ENCODE data around the gene TMEM208. TPM values are rescaled to one million over a fixed set of nuclear protein-coding genes. Genes with fewer than 3 reads are reported as not detected.
A peak's percentile ranks its signal among the peaks of the same experiment; 100 is the strongest.

TMEM208 gene
- total and polyA plus RNA-seq, 2 of the 13 experiments (the other 11 are each of a cell fraction or from before 2014, with no cell fraction given), result 58.8 to 72.9 TPM

DNA sequence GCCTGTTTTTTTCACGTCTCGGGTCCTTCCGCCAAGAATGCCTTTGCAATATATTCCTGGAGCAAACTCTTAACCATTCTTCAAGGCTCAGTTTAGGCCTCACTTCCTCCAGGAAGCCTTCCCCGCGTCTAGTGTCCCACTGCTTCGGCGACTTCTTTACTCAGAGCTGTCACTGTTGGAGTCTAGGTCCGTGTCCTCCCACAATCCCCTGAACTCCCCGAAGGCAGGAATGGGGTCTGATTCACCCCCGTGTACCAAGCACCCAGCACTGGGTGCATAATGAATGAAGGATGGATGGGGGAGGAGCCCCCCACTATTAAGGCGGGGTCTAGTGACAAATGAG lies 43.7 kb upstream of the TMEM208 start (continued):
- TF ChIP-seq, protein P1, sequence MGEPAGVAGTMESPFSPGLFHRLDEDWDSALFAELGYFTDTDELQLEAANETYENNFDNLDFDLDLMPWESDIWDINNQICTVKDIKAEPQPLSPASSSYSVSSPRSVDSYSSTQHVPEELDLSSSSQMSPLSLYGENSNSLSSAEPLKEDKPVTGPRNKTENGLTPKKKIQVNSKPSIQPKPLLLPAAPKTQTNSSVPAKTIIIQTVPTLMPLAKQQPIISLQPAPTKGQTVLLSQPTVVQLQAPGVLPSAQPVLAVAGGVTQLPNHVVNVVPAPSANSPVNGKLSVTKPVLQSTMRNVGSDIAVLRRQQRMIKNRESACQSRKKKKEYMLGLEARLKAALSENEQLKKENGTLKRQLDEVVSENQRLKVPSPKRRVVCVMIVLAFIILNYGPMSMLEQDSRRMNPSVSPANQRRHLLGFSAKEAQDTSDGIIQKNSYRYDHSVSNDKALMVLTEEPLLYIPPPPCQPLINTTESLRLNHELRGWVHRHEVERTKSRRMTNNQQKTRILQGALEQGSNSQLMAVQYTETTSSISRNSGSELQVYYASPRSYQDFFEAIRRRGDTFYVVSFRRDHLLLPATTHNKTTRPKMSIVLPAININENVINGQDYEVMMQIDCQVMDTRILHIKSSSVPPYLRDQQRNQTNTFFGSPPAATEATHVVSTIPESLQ (CRISPR knock-in tag; conservative IDR thresholded peaks at IDR 0.05), result no peak
- TF ChIP-seq FOXP1 (IDR thresholded peaks at IDR 0.05) (no peak), FOXP1 (CRISPR knock-in tag; IDR thresholded peaks at IDR 0.05) (no peak), MTA3 (CRISPR knock-in tag; IDR thresholded peaks at IDR 0.05) (no peak), PHF5A (CRISPR knock-in tag; IDR thresholded peaks at IDR 0.05; ENCODE audit: low read depth, unreplicated experiment) (no peak), PCBP1 (IDR thresholded peaks at IDR 0.05; ENCODE audit: borderline replicate concordance, low read depth, low read length) (no peak), MED13 (CRISPR knock-in tag; IDR thresholded peaks at IDR 0.05) (no peak), U2AF1 (optimal IDR thresholded peaks at IDR 0.05; ENCODE audit: low read depth, low read length) (peak; percentile 75), HNF4A (CRISPR knock-in tag; IDR thresholded peaks at IDR 0.05) (no peak), MED8 (CRISPR knock-in tag; IDR thresholded peaks at IDR 0.05; ENCODE audit: insufficient replicate concordance) (no peak), ZNF335 (CRISPR knock-in tag; IDR thresholded peaks at IDR 0.05) (no peak), CBX2 (IDR thresholded peaks at IDR 0.05; ENCODE audit: low read depth, low read length) (no peak), CBX2 (CRISPR knock-in tag; IDR thresholded peaks at IDR 0.05; ENCODE audit: low read depth) (no peak), HOXA5 (CRISPR knock-in tag; IDR thresholded peaks at IDR 0.05) (no peak), EED (CRISPR knock-in tag; IDR thresholded peaks at IDR 0.05) (peak; percentile 29; the same call in 1 of the 2 replicates), GABPB1 (CRISPR knock-in tag; IDR thresholded peaks at IDR 0.05) (no peak)
- TF ChIP-seq, protein P2, sequence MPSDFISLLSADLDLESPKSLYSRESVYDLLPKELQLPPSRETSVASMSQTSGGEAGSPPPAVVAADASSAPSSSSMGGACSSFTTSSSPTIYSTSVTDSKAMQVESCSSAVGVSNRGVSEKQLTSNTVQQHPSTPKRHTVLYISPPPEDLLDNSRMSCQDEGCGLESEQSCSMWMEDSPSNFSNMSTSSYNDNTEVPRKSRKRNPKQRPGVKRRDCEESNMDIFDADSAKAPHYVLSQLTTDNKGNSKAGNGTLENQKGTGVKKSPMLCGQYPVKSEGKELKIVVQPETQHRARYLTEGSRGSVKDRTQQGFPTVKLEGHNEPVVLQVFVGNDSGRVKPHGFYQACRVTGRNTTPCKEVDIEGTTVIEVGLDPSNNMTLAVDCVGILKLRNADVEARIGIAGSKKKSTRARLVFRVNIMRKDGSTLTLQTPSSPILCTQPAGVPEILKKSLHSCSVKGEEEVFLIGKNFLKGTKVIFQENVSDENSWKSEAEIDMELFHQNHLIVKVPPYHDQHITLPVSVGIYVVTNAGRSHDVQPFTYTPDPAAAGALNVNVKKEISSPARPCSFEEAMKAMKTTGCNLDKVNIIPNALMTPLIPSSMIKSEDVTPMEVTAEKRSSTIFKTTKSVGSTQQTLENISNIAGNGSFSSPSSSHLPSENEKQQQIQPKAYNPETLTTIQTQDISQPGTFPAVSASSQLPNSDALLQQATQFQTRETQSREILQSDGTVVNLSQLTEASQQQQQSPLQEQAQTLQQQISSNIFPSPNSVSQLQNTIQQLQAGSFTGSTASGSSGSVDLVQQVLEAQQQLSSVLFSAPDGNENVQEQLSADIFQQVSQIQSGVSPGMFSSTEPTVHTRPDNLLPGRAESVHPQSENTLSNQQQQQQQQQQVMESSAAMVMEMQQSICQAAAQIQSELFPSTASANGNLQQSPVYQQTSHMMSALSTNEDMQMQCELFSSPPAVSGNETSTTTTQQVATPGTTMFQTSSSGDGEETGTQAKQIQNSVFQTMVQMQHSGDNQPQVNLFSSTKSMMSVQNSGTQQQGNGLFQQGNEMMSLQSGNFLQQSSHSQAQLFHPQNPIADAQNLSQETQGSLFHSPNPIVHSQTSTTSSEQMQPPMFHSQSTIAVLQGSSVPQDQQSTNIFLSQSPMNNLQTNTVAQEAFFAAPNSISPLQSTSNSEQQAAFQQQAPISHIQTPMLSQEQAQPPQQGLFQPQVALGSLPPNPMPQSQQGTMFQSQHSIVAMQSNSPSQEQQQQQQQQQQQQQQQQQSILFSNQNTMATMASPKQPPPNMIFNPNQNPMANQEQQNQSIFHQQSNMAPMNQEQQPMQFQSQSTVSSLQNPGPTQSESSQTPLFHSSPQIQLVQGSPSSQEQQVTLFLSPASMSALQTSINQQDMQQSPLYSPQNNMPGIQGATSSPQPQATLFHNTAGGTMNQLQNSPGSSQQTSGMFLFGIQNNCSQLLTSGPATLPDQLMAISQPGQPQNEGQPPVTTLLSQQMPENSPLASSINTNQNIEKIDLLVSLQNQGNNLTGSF (CRISPR knock-in tag; IDR thresholded peaks at IDR 0.05), result no peak
- TF ChIP-seq, protein P3, sequence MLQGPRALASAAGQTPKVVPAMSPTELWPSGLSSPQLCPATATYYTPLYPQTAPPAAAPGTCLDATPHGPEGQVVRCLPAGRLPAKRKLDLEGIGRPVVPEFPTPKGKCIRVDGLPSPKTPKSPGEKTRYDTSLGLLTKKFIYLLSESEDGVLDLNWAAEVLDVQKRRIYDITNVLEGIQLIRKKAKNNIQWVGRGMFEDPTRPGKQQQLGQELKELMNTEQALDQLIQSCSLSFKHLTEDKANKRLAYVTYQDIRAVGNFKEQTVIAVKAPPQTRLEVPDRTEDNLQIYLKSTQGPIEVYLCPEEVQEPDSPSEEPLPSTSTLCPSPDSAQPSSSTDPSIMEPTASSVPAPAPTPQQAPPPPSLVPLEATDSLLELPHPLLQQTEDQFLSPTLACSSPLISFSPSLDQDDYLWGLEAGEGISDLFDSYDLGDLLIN (CRISPR knock-in tag; IDR thresholded peaks at IDR 0.05; ENCODE audit: borderline replicate concordance), result no peak
- TF ChIP-seq, protein P4, sequence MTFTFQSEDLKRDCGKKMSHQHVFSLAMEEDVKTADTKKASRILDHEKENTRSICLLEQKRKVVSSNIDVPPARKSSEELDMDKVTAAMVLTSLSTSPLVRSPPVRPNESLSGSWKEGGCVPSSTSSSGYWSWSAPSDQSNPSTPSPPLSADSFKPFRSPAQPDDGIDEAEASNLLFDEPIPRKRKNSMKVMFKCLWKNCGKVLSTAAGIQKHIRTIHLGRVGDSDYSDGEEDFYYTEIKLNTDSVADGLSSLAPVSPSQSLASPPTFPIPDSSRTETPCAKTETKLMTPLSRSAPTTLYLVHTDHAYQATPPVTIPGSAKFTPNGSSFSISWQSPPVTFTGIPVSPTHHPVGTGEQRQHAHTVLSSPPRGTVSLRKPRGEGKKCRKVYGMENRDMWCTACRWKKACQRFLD (CRISPR knock-in tag; IDR thresholded peaks at IDR 0.05; ENCODE audit: borderline replicate concordance), result no peak; the same call in 1 of the 2 replicates
- TF ChIP-seq, protein P5, sequence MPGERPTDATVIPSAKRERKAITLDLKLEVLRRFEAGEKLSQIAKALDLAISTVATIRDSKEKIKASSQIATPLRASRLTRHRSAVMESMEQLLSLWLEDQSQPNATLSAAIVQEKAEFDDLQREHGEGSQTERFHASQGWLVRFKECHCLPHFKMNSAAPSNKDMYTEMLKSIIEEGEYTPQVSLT (CRISPR knock-in tag; IDR thresholded peaks at IDR 0.05; ENCODE audit: borderline replicate concordance, low read depth), result no peak
- TF ChIP-seq, protein P6, sequence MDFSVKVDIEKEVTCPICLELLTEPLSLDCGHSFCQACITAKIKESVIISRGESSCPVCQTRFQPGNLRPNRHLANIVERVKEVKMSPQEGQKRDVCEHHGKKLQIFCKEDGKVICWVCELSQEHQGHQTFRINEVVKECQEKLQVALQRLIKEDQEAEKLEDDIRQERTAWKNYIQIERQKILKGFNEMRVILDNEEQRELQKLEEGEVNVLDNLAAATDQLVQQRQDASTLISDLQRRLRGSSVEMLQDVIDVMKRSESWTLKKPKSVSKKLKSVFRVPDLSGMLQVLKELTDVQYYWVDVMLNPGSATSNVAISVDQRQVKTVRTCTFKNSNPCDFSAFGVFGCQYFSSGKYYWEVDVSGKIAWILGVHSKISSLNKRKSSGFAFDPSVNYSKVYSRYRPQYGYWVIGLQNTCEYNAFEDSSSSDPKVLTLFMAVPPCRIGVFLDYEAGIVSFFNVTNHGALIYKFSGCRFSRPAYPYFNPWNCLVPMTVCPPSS (IDR thresholded peaks at IDR 0.05), result no peak

Data from HepG2 (cell line).